Measurements from ENCODE around the gene DCST2. TPM values are rescaled to one million over a fixed set of nuclear protein-coding genes. Genes with fewer than 3 reads are reported as not detected.

The DCST2 gene
- total and polyA plus RNA-seq, 5 experiments from 2014 or later = 0.83 to 1.1 TPM; not detected in 3

GRCh38 chr1:155017946-155018316 lies 15.7 kb downstream of the DCST2 start:
- Mint-ChIP-seq H3K27ac (peak overlapping the region in 4 of 10 donors; percentile 29 to 76 (median 52)), H3K9me3 (no peaks in the 10 kb centered on the region), H3K36me3 (no peaks in the 10 kb centered on the region), H3K4me3 (peak overlapping the region; percentile 51 to 74 (median 64)), H3K27me3 (peaks cover 0 to 20% (median 0%) of the 10 kb centered on the region in 5 donors), H3K4me1 (peaks cover 24 to 50% (median 45%) of the 10 kb centered on the region in 4 donors)
- ATAC-seq (peak in 1 of 2 donors; percentile 4), DNase-seq (no peak)
- POLR2A ChIA-PET = interaction anchor here (0.6 to 4.3 kb wide), 15 partner anchors 10 to 458 kb away, joined by 3 to 29 read pairs (median 6); partner anchors contain the start of genes ADAM15, FLAD1, PBXIP1 and PMVK

GRCh38 chr1:155017041-155017945 lies 16.3 kb downstream of the DCST2 start:
- DNase-seq (peak; percentile 78 to 91 (median 86)), ATAC-seq (peak; percentile 98)
- H3K27ac Mint-ChIP-seq = peak overlapping the region in 5 of 10 donors; percentile 29 to 80 (median 67)
- H3K4me1 Mint-ChIP-seq = peaks cover 26 to 56% (median 51%) of the 10 kb centered on the region in 4 donors
- H3K9me3 Mint-ChIP-seq = no peaks in the 10 kb centered on the region
- POLR2A ChIA-PET = interaction anchor here (0.8 to 4.3 kb wide), 21 partner anchors 9 to 458 kb away, joined by 3 to 29 read pairs (median 5); partner anchors contain the start of genes ADAM15, CKS1B, FLAD1 and PBXIP1
- no peaks in the 10 kb centered on the region for H3K36me3 Mint-ChIP-seq
- H3K4me3 Mint-ChIP-seq = peak overlapping the region; percentile 52 to 78 (median 69)
- peaks cover 0 to 17% (median 0%) of the 10 kb centered on the region in 5 donors for H3K27me3 Mint-ChIP-seq

GRCh38 chr1:155016231-155016831 lies 17.2 kb downstream of the DCST2 start:
- DNase-seq = no peak
- POLR2A ChIA-PET = interaction anchor here (0.9 to 4.3 kb wide), 17 partner anchors 9 to 457 kb away, joined by 3 to 29 read pairs (median 9); partner anchors contain the start of genes ADAM15, CKS1B, FLAD1 and PBXIP1
- H3K9me3 Mint-ChIP-seq = no peaks in the 10 kb centered on the region
- H3K27me3 Mint-ChIP-seq = peaks cover 0 to 10% (median 0%) of the 10 kb centered on the region in 5 donors
- peak overlapping the region in 7 of 10 donors; percentile 56 to 77 (median 73) for H3K27ac Mint-ChIP-seq
- peak; percentile 25 to 26 for ATAC-seq
- H3K4me1 Mint-ChIP-seq = peaks cover 26 to 65% (median 55%) of the 10 kb centered on the region in 4 donors
- H3K4me3 Mint-ChIP-seq = peak overlapping the region; percentile 44 to 78 (median 67)
- H3K36me3 Mint-ChIP-seq = no peaks in the 10 kb centered on the region

- no peak for ATAC-seq
- POLR2A ChIA-PET = interaction anchor here (0.9 to 4.3 kb wide), 15 partner anchors 9 to 294 kb away, joined by 3 to 29 read pairs (median 15); partner anchors contain the start of genes ADAM15, CKS1B, FLAD1 and PBXIP1
- peak overlapping the region in 8 of 10 donors; percentile 52 to 86 (median 73) for H3K27ac Mint-ChIP-seq
- no peaks in the 10 kb centered on the region for H3K36me3 Mint-ChIP-seq
- peaks cover 30 to 69% (median 61%) of the 10 kb centered on the region in 4 donors for H3K4me1 Mint-ChIP-seq
- no peak for DNase-seq
- peak overlapping the region; percentile 44 to 78 (median 67) for H3K4me3 Mint-ChIP-seq
- no peaks in the 10 kb centered on the region for H3K9me3 Mint-ChIP-seq
- H3K27me3 Mint-ChIP-seq = peaks cover 0 to 10% (median 0%) of the 10 kb centered on the region in 5 donors
Observed at GRCh38 chr1:155015527-155016230, 17.9 kb downstream of the DCST2 start.

GRCh38 chr1:155014709-155015508 lies 18.7 kb downstream of the DCST2 start:
- H3K4me1 Mint-ChIP-seq = peaks cover 31 to 76% (median 69%) of the 10 kb centered on the region in 4 donors
- DNase-seq (no peak), ATAC-seq (no peak)
- POLR2A ChIA-PET = interaction anchor here (0.9 to 4.3 kb wide), 11 partner anchors 8 to 295 kb away, joined by 3 to 29 read pairs (median 16); partner anchors contain the start of genes CKS1B, FLAD1, PBXIP1 and PYGO2
- no peaks in the 10 kb centered on the region for H3K9me3 Mint-ChIP-seq
- peaks cover 0 to 4% (median 0%) of the 10 kb centered on the region in 5 donors for H3K27me3 Mint-ChIP-seq
- peak overlapping the region in 2 of 10 donors; percentile 39 to 68 for H3K4me3 Mint-ChIP-seq
- no peaks in the 10 kb centered on the region for H3K36me3 Mint-ChIP-seq
- H3K27ac Mint-ChIP-seq = peak overlapping the region in 3 of 10 donors; percentile 27 to 48 (median 46)

GRCh38 chr1:155013632-155014031 lies 19.9 kb downstream of the DCST2 start:
- Mint-ChIP-seq H3K9me3 (no peaks in the 10 kb centered on the region), H3K4me1 (peaks cover 34 to 82% (median 77%) of the 10 kb centered on the region in 4 donors), H3K4me3 (peak overlapping the region in 8 of 10 donors; percentile 6 to 68 (median 50)), H3K27me3 (no peaks in the 10 kb centered on the region), H3K27ac (peak overlapping the region in 6 of 10 donors; percentile 44 to 83 (median 74)), H3K36me3 (no peaks in the 10 kb centered on the region)
- no peak for ATAC-seq
- POLR2A ChIA-PET = interaction anchor here (0.6 to 3.4 kb wide), 4 partner anchors 7 to 53 kb away, joined by 4 to 20 read pairs (median 6); no protein-coding TSS in a partner anchor
- DNase-seq = no peak

GRCh38 chr1:155012776-155013602 lies 20.6 kb downstream of the DCST2 start:
- peak overlapping the region in 9 of 10 donors; percentile 2 to 57 (median 47) for H3K4me3 Mint-ChIP-seq
- H3K36me3 Mint-ChIP-seq = no peaks in the 10 kb centered on the region
- ATAC-seq = no peak
- no peaks in the 10 kb centered on the region for H3K27me3 Mint-ChIP-seq
- no peaks in the 10 kb centered on the region for H3K9me3 Mint-ChIP-seq
- POLR2A ChIA-PET = interaction anchor here (0.6 to 1.9 kb wide), 5 partner anchors 9 to 52 kb away, joined by 3 to 7 read pairs (median 4); no protein-coding TSS in a partner anchor
- H3K4me1 Mint-ChIP-seq = peaks cover 34 to 85% (median 81%) of the 10 kb centered on the region in 4 donors
- no peak for DNase-seq
- peak overlapping the region in 8 of 10 donors; percentile 28 to 88 (median 70) for H3K27ac Mint-ChIP-seq

- no peak for DNase-seq
- no peak for ATAC-seq
- POLR2A ChIA-PET = interaction anchor here (0.6 to 1.9 kb wide), 5 partner anchors 8 to 55 kb away, joined by 3 to 10 read pairs (median 5); partner anchors contain the start of gene PBXIP1
- no peaks in the 10 kb centered on the region for H3K36me3 Mint-ChIP-seq
- peak overlapping the region in 3 of 10 donors; percentile 15 to 34 (median 16) for H3K4me3 Mint-ChIP-seq
- H3K27ac Mint-ChIP-seq = peak overlapping the region in 3 of 10 donors; percentile 48 to 83 (median 75)
- H3K4me1 Mint-ChIP-seq = peaks cover 33 to 81% (median 79%) of the 10 kb centered on the region in 4 donors
- no peaks in the 10 kb centered on the region for H3K9me3 Mint-ChIP-seq
- no peaks in the 10 kb centered on the region for H3K27me3 Mint-ChIP-seq
Observed at GRCh38 chr1:155012026-155012546, 21.5 kb downstream of the DCST2 start.

- H3K4me3 Mint-ChIP-seq = peak overlapping the region in 5 of 10 donors; percentile 31 to 55 (median 41)
Observed at GRCh38 chr1:155011437-155012025, 22.1 kb downstream of the DCST2 start.

More at GRCh38 chr1:155011437-155012025, 22.1 kb downstream of the DCST2 start:
- H3K36me3 Mint-ChIP-seq = no peaks in the 10 kb centered on the region
- no peak for DNase-seq
- H3K27ac Mint-ChIP-seq = peak overlapping the region in 1 of 10 donors; percentile 75
- H3K4me1 Mint-ChIP-seq = peaks cover 36 to 81% (median 79%) of the 10 kb centered on the region in 4 donors
- H3K27me3 Mint-ChIP-seq = no peaks in the 10 kb centered on the region
- no peaks in the 10 kb centered on the region for H3K9me3 Mint-ChIP-seq
- no peak for ATAC-seq
- POLR2A ChIA-PET = interaction anchor here (1.1 to 1.9 kb wide), 3 partner anchors 8 to 60 kb away, joined by 3 to 10 read pairs (median 9); partner anchors contain the start of gene PBXIP1

All from naive thymus-derived CD8-positive, alpha-beta T cell (primary cell).